Spleen (tissue), 13 donors: ENCODE results near the gene SCN9A. TPM values are rescaled to one million over a fixed set of nuclear protein-coding genes. Genes with fewer than 3 reads are reported as not detected.

ENCODE experiments used
- DNase-seq: peaks from one replicate; pipeline ENCODE4 v3.0.0-alpha.2; 2020
- H3K27ac ChIP-seq, 8 donors: fragments of 200-600 bp; sonication (generic) in 7 of 8; 1 replicate in 4 of 8; 2 replicates in 4 of 8; pipeline versions ENCODE4 v1.5.0 to v1.8.0; 2016 to 2021; ENCODE audit warnings: inconsistent platforms in 4 of 8, mild to moderate bottlenecking in 4 of 8, moderate library complexity in 1 of 8
- H3K27me3 ChIP-seq, 7 donors: fragments of 200-600 bp; sonication (generic) in 6 of 7; replicated peaks in 1 of 7; 1 replicate in 4 of 7; 2 replicates in 3 of 7; pipeline versions ENCODE4 v1.5.0 to v1.8.0; 2016 to 2021; ENCODE audit warnings: inconsistent platforms in 3 of 7, mild to moderate bottlenecking in 1 of 7
- H3K36me3 ChIP-seq, 6 donors: fragments of 200-600 bp; sonication (generic) in 5 of 6; 1 replicate in 4 of 6; 2 replicates in 2 of 6; pipeline versions ENCODE4 v1.5.0 to v1.8.0; 2016 to 2021; ENCODE audit warnings: inconsistent platforms in 2 of 6
- H3K4me1 ChIP-seq, 6 donors: fragments of 200-600 bp; sonication (generic) in 5 of 6; 1 replicate in 3 of 6; 2 replicates in 3 of 6; pipeline versions ENCODE4 v1.5.0 to v1.8.0; 2016 to 2021; ENCODE audit warnings: inconsistent platforms in 3 of 6
- H3K4me3 ChIP-seq, 8 donors: fragments of 200-600 bp; sonication (generic) in 7 of 8; 1 replicate in 4 of 8; 2 replicates in 4 of 8; pipeline versions ENCODE4 v1.5.0 to v1.8.0; 2016 to 2021; ENCODE audit warnings: inconsistent platforms in 4 of 8, mild to moderate bottlenecking in 4 of 8, moderate library complexity in 2 of 8
- H3K9me3 ChIP-seq, 8 donors: fragments of 200-600 bp; sonication (generic) in 7 of 8; 1 replicate in 4 of 8; 2 replicates in 4 of 8; pipeline versions ENCODE4 v1.5.0 to v1.8.0; 2016 to 2021; ENCODE audit warnings: inconsistent platforms in 4 of 8
- CTCF ChIP-seq, 11 experiments: fragments of 200-600 bp in 7 of 11; fragments of 450-650 bp in 4 of 11; sonication (generic) in 4 of 11; IDR thresholded peaks in 8 of 11; conservative IDR thresholded peaks in 3 of 11; 1 replicate in 7 of 11; 2 replicates in 4 of 11; pipeline versions ENCODE4 v1.4.0 to v1.8.0; 2016 to 2021; ENCODE audit warnings: antibody characterized with exemption in 11 of 11, inconsistent platforms in 4 of 11, mild to moderate bottlenecking in 1 of 11
- POLR2A ChIP-seq, 3 donors: fragments of 450-650 bp; IDR thresholded peaks; one replicate each; pipeline ENCODE4 v1.5.1; 2017; ENCODE audit warnings: antibody characterized with exemption in 3 of 3, mild to moderate bottlenecking in 1 of 3
- POLR2AphosphoS5 ChIP-seq, 3 donors: sonication (generic); formaldehyde crosslinking; IDR thresholded peaks; one replicate each; pipeline ENCODE4 v1.5.1; 2017; ENCODE audit warnings: antibody characterized with exemption in 3 of 3
- WGBS, 5 donors: extraction: QIAGEN DNeasy Blood & Tissue Kit in 3 of 5; methylation state at CpG; one replicate each; pipeline versions ENCODE4 v1.1.5 to v1.1.7; 2013 to 2018; 5-methylcytosine and 5-hydroxymethylcytosine counted together
- intact Hi-C: fragments of 100-400 bp; cut with DNase I; formaldehyde crosslinking; loops from one replicate; pipeline ENCODE4 v1.15.0; 2023; ENCODE audit warnings: low total_unique reads
- long read RNA-seq, 2 donors: transcript quantifications; one replicate each; lab custom pipeline, GENCODE V29; 2026
- polyA plus RNA-seq, 3 donors: library from polyadenylated mRNA; stranded (reverse); fragments of 200-250 nt; gene quantifications; one replicate each; pipeline ENCODE4 v1.2.1, GENCODE V29; 2013
- total RNA-seq, 7 donors: library from RNA; depleted of rRNA in 3 of 7; stranded (reverse); fragments of >200 nt in 3 of 7; fragmentation: NEBNext Ultra II Directional in 4 of 7; extraction: Animal tissue kit (Norgen Biotek cat#: 25700) in 4 of 7; gene quantifications; one replicate each; pipeline versions ENCODE4 v1.1.0 to v1.2.1, GENCODE V29; 2016 to 2021
- donor health status: healthy with polysubstance abuse.
- donor health status: DM: no; HTN: no; CAD: no; lungs with moderate emphysema.
- donor health status: DM: no; HTN: no; CAD: no.
- donor health status: Bipolar disorder and iron deficiency.
- donor health status: healthy.
- donor health status: DM: no; HTN: no; CAD: no.
- donor health status: DM: yes; HTN: yes; CAD: no.

SCN9A gene
- total RNA-seq (10 to 100 TPM in 6 of 7 donors, 1 to 10 TPM in 1; 9.7 to 27.9 (median 21.1) TPM), polyA plus RNA-seq (1 to 10 TPM in 2 of 3 donors, under 1 TPM in 1; 0.76 to 2.3 (median 2.1) TPM)
- long read RNA-seq, donor 1, partial matches to known transcripts, result 0 of 4 reads
- long read RNA-seq, donor 1, other reads (novel, unspliced or antisense), result 0 of 4 reads
- long read RNA-seq, donor 2, result 0 reads

- Histone ChIP-seq H3K4me1 (peaks cover 0 to 37% (median 22%) of the 10 kb centered on the region in 6 donors), H3K27ac (peak within 1 kb of the TSS in 7 of 8 donors; percentile 37 to 83 (median 66)), H3K27me3 (peaks cover 0 to 24% (median 5%) of the 10 kb centered on the region in 7 donors), H3K4me3 (peak within 1 kb of the TSS; percentile 48 to 77 (median 58)), H3K9me3 (no peaks in the 10 kb centered on the region), H3K36me3 (no peaks in the 10 kb centered on the region)
- WGBS, 5 donors, result 1 to 2% (median 1%) methylated on average over 35 to 45 of the region's 45 CpGs
- TF ChIP-seq POLR2AphosphoS5 (IDR thresholded peaks at IDR 0.05), result peak in 2 of 3 donors; percentile 73 to 78
- TF ChIP-seq CTCF (IDR thresholded peaks at IDR 0.05 in 8 of 11, conservative IDR thresholded peaks at IDR 0.05 in 3 of 11), result no peak
- TF ChIP-seq POLR2A (IDR thresholded peaks at IDR 0.05), result no peak
- DNase-seq, result peak; percentile 91
- intact Hi-C loops, result no loop called here
These were observed at the start of gene SCN9A for GRCh38 chr2:166375736-166376487. Gene SCN9A (minus strand): TSS chr2:166375944. CDS start chr2:166311756, 64,188 bp downstream.

- Histone ChIP-seq H3K4me1 (no peaks in the 10 kb centered on the region), H3K27me3 (no peaks in the 10 kb centered on the region), H3K9me3 (no peaks in the 10 kb centered on the region), H3K27ac (no peak overlapping the region), H3K4me3 (no peak overlapping the region), H3K36me3 (no peaks in the 10 kb centered on the region)
- 91 to 98% (median 92%) methylated on average over 5 of the region's 5 CpGs for WGBS, 5 donors
- no peak for DNase-seq
- intact Hi-C loops, result no loop called here
- no peak for TF ChIP-seq POLR2AphosphoS5 (IDR thresholded peaks at IDR 0.05)
- no peak for TF ChIP-seq CTCF (IDR thresholded peaks at IDR 0.05 in 8 of 11, conservative IDR thresholded peaks at IDR 0.05 in 3 of 11)
- no peak for TF ChIP-seq POLR2A (IDR thresholded peaks at IDR 0.05)
These were observed 49.1 kb upstream of the SCN9A start for GRCh38 chr2:166424841-166425240.

- WGBS, 5 donors, result 60 to 70% (median 65%) methylated on average over 2 of the region's 2 CpGs
- no peak overlapping the region for H3K27ac ChIP-seq
- no peaks in the 10 kb centered on the region for H3K9me3 ChIP-seq
- intact Hi-C loops, result loop anchor here (5.0 kb wide), 1 partner anchor 57 kb away; no protein-coding TSS in a partner anchor
- H3K4me1 ChIP-seq, result no peaks in the 10 kb centered on the region
- no peak overlapping the region for H3K4me3 ChIP-seq
- no peaks in the 10 kb centered on the region for H3K36me3 ChIP-seq
- DNase-seq, result no peak
- no peaks in the 10 kb centered on the region for H3K27me3 ChIP-seq
- TF ChIP-seq POLR2A (IDR thresholded peaks at IDR 0.05) (no peak), CTCF (IDR thresholded peaks at IDR 0.05 in 8 of 11, conservative IDR thresholded peaks at IDR 0.05 in 3 of 11) (peak in 3 of 11 experiments; percentile 17 to 39 (median 23))
These were observed 43.8 kb upstream of the SCN9A start for GRCh38 chr2:166419616-166419934.
